ENCODE measurements around the gene ZC3H18.

Gene ZC3H18

GRCh38 chr16:88549671-88550245, 20.4 kb upstream of the ZC3H18 start:
- POLR2A ChIA-PET = no interaction called here

DNA sequence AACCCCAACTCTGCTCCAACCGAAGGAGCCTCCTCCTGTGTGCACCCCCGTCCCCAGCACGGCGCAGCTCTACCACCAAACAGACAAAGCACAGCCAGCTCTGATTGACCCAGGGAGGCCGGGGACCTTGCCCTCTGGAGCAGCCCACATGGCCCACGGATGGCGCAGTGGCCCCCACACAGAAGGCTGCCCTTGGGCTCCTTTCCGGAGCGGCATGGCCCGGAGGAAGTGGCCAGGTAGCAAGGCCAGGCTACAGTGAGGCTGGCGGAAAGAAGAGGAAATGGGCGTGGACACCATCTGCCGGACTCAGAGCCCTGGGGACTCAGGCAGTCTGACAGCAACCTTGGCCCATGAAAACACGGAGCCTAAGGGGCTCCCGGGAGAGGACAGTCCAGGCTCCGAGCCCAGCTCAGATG, 19.9 kb upstream of the ZC3H18 start:
- POLR2A ChIA-PET = no interaction called here
- TF ChIP-seq SP1 (IDR thresholded peaks at IDR 0.05) (no peak), FOXM1 (IDR thresholded peaks at IDR 0.05; ENCODE audit: borderline replicate concordance) (no peak), NFRKB (IDR thresholded peaks at IDR 0.05) (no peak), SUZ12 (IDR thresholded peaks at IDR 0.05) (no peak), L3MBTL2 (conservative IDR thresholded peaks at IDR 0.05) (no peak), FOXK2 (IDR thresholded peaks at IDR 0.05) (no peak), FOXA1 (IDR thresholded peaks at IDR 0.05) (no peak), LEF1 (IDR thresholded peaks at IDR 0.05; ENCODE audit: borderline replicate concordance) (no peak), HDGF (IDR thresholded peaks at IDR 0.05; ENCODE audit: borderline replicate concordance) (no peak), ARNT (IDR thresholded peaks at IDR 0.05) (no peak), CTBP1 (IDR thresholded peaks at IDR 0.05; ENCODE audit: borderline replicate concordance) (no peak), TARDBP (IDR thresholded peaks at IDR 0.05) (no peak), ZNF384 (IDR thresholded peaks at IDR 0.05) (no peak), ELF4 (IDR thresholded peaks at IDR 0.05) (no peak), BHLHE40 (IDR thresholded peaks at IDR 0.05; ENCODE audit: borderline replicate concordance) (no peak), PKNOX1 (IDR thresholded peaks at IDR 0.05) (no peak)
- CTCF ChIA-PET = interaction anchor here (1.3 kb wide), 1 partner anchor 9 kb away, joined by 3 read pairs; no protein-coding TSS in a partner anchor
- no peak for DNase-seq (ENCODE audit: extremely low spot score)

More at GRCh38 chr16:88549671-88550245, 20.4 kb upstream of the ZC3H18 start:
- no peak for DNase-seq (ENCODE audit: extremely low spot score)
- TF ChIP-seq L3MBTL2 (conservative IDR thresholded peaks at IDR 0.05) (no peak), SUZ12 (IDR thresholded peaks at IDR 0.05) (no peak)
- CTCF ChIA-PET = interaction anchor here (1.3 kb wide), 1 partner anchor 9 kb away, joined by 3 read pairs; no protein-coding TSS in a partner anchor

- POLR2A ChIA-PET = no interaction called here
- DNase-seq (ENCODE audit: extremely low spot score) = no peak
- CTCF ChIA-PET = interaction anchor here (0.5 kb wide), 1 partner anchor 12 kb away, joined by 7 read pairs; no protein-coding TSS in a partner anchor
- no peak for TF ChIP-seq L3MBTL2 (conservative IDR thresholded peaks at IDR 0.05)
- TF ChIP-seq SUZ12 (IDR thresholded peaks at IDR 0.05) = no peak
- no peak for TF ChIP-seq HDGF (IDR thresholded peaks at IDR 0.05; ENCODE audit: borderline replicate concordance)
- TF ChIP-seq ZNF384 (IDR thresholded peaks at IDR 0.05) = no peak
- TF ChIP-seq FOXA1 (IDR thresholded peaks at IDR 0.05) = no peak
- TF ChIP-seq ELF4 (IDR thresholded peaks at IDR 0.05) = no peak
- TF ChIP-seq LEF1 (IDR thresholded peaks at IDR 0.05; ENCODE audit: borderline replicate concordance) = no peak
- TF ChIP-seq TARDBP (IDR thresholded peaks at IDR 0.05) = no peak
- no peak for TF ChIP-seq ARNT (IDR thresholded peaks at IDR 0.05)
- TF ChIP-seq CTBP1 (IDR thresholded peaks at IDR 0.05; ENCODE audit: borderline replicate concordance) = no peak
- no peak for TF ChIP-seq FOXK2 (IDR thresholded peaks at IDR 0.05)
- no peak for TF ChIP-seq SP1 (IDR thresholded peaks at IDR 0.05)
- no peak for TF ChIP-seq PKNOX1 (IDR thresholded peaks at IDR 0.05)
- no peak for TF ChIP-seq FOXM1 (IDR thresholded peaks at IDR 0.05; ENCODE audit: borderline replicate concordance)
- TF ChIP-seq BHLHE40 (IDR thresholded peaks at IDR 0.05; ENCODE audit: borderline replicate concordance) = no peak
- no peak for TF ChIP-seq NFRKB (IDR thresholded peaks at IDR 0.05)
Measured at GRCh38 chr16:88552166-88552565, 18.0 kb upstream of the ZC3H18 start.

- ChIA-PET POLR2A (no interaction called here), CTCF (no interaction called here)
- no peak for DNase-seq (ENCODE audit: extremely low spot score)
- TF ChIP-seq L3MBTL2 (conservative IDR thresholded peaks at IDR 0.05) (no peak), TARDBP (IDR thresholded peaks at IDR 0.05) (no peak), SUZ12 (IDR thresholded peaks at IDR 0.05) (no peak), FOXK2 (IDR thresholded peaks at IDR 0.05) (no peak), FOXA1 (IDR thresholded peaks at IDR 0.05) (no peak)
Measured at GRCh38 chr16:88552815-88553214, 17.4 kb upstream of the ZC3H18 start.

DNA sequence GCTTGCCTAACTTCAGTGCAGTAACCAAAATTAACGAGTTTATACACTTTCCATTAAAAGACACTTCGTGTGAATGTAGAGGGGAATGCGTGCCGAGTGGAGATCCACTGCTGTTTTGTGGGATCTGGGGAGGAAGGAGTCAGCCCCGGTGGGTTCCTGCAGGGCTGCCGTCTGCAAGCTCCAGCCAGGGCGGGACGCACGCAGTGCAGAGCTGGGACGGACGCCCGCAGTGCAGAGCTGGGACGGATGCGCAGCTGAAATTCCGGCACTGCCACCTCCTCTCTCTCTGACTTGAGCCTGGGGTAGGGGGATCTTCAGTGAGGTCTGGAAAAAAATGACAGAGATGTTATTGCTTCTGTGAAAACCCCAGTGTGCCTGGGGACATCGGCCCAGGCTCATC, 16.5 kb upstream of the ZC3H18 start:
- DNase-seq (ENCODE audit: extremely low spot score) = no peak
- POLR2A ChIA-PET = no interaction called here
- TF ChIP-seq SUZ12 (IDR thresholded peaks at IDR 0.05) (no peak), LEF1 (IDR thresholded peaks at IDR 0.05; ENCODE audit: borderline replicate concordance) (no peak), L3MBTL2 (conservative IDR thresholded peaks at IDR 0.05) (no peak), CTBP1 (IDR thresholded peaks at IDR 0.05; ENCODE audit: borderline replicate concordance) (no peak), ELF4 (IDR thresholded peaks at IDR 0.05) (no peak), SP1 (IDR thresholded peaks at IDR 0.05) (no peak), ARNT (IDR thresholded peaks at IDR 0.05) (no peak), TARDBP (IDR thresholded peaks at IDR 0.05) (no peak), FOXK2 (IDR thresholded peaks at IDR 0.05) (no peak), PKNOX1 (IDR thresholded peaks at IDR 0.05) (no peak)
- CTCF ChIA-PET = no interaction called here

DNA sequence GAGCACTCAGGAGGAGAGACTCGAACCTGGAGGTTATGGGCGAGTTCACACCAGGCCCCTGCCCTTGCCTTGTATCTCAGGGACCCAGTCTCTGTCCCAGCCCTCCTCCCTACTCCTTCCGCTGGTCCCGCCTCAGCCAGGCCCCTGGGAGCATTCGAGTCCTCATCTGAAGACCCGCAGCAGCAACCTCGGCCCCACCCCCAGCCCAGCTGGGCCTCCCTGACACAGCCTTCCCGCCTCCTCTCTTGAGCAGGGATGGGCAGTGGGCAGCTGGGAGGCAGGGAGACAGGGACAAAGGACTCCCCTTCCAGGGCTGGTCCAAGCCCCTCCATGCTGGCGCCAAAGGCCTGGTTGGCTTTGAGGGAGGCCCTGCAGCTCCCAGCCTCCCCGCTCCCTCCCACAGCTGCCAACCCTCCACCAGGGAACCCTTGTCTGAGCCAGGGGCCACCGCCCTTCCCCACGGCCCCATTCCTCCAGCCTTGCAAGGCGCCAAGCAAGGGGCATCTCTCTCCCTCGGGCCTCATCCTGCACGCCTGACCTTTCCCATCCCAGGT, 15.4 kb upstream of the ZC3H18 start:
- TF ChIP-seq CTBP1 (IDR thresholded peaks at IDR 0.05; ENCODE audit: borderline replicate concordance) (no peak), TARDBP (IDR thresholded peaks at IDR 0.05) (no peak), ARNT (IDR thresholded peaks at IDR 0.05) (no peak), L3MBTL2 (conservative IDR thresholded peaks at IDR 0.05) (no peak), FOXM1 (IDR thresholded peaks at IDR 0.05; ENCODE audit: borderline replicate concordance) (no peak), ZNF384 (IDR thresholded peaks at IDR 0.05) (no peak), HDGF (IDR thresholded peaks at IDR 0.05; ENCODE audit: borderline replicate concordance) (no peak), PKNOX1 (IDR thresholded peaks at IDR 0.05) (no peak), BHLHE40 (IDR thresholded peaks at IDR 0.05; ENCODE audit: borderline replicate concordance) (no peak), FOXK2 (IDR thresholded peaks at IDR 0.05) (no peak), ELF4 (IDR thresholded peaks at IDR 0.05) (no peak), SUZ12 (IDR thresholded peaks at IDR 0.05) (no peak), SP1 (IDR thresholded peaks at IDR 0.05) (no peak), NFRKB (IDR thresholded peaks at IDR 0.05) (no peak), LEF1 (IDR thresholded peaks at IDR 0.05; ENCODE audit: borderline replicate concordance) (no peak)
- no peak for DNase-seq (ENCODE audit: extremely low spot score)
- POLR2A ChIA-PET = interaction anchor here (1.6 kb wide), 1 partner anchor 15 kb away, joined by 5 read pairs; the partner anchor contains the start of gene ZC3H18
- CTCF ChIA-PET = no interaction called here

All from HEK293T (cell line).